GM12873 (cell line): ENCODE results near the gene TMEM165.

Source experiments
- CTCF ChIP-seq: IDR thresholded peaks from 2 replicates; pipeline ENCODE4 v1.5.1; 2012; ENCODE audit warnings: low read depth, mild to moderate bottlenecking, moderate library complexity, low read length, control low read depth; ENCODE audit not compliant: insufficient read depth; ENCODE audit errors: missing control alignments

Gene TMEM165

GRCh38 chr4:55410431-55410830 is 14.7 kb downstream of the TMEM165 start:
- TF ChIP-seq CTCF: no peak

- no peak for TF ChIP-seq CTCF
These were observed 15.9 kb downstream of the TMEM165 start for GRCh38 chr4:55411621-55412020.

- TF ChIP-seq CTCF: no peak
These were observed 20.4 kb downstream of the TMEM165 start for GRCh38 chr4:55416176-55416575.

GRCh38 chr4:55424791-55425190 is 29.0 kb downstream of the TMEM165 start:
- TF ChIP-seq CTCF: no peak

- TF ChIP-seq CTCF: no peak
These were observed 36.1 kb downstream of the TMEM165 start for GRCh38 chr4:55431710-55432336.

GRCh38 chr4:55435141-55435841 is 39.5 kb downstream of the TMEM165 start:
- peak; percentile 14 for TF ChIP-seq CTCF

GRCh38 chr4:55437356-55437796 is 41.6 kb downstream of the TMEM165 start:
- no peak for TF ChIP-seq CTCF
